GM21619 (cell line): ENCODE results near the gene WDPCP.
A peak's percentile ranks its signal among the peaks of the same experiment; 100 is the strongest.
"Not testable (repeated sequence)": the region's sequence is repeated elsewhere in the genome, so short reads cannot be mapped to it uniquely, and the experiment has no call there.

Experiments used
- ATAC-seq: cut with Tn5 transposase; IDR thresholded peaks from one replicate; pipeline ENCODE4 v1.9.1; 2021; ENCODE audit not compliant: unreplicated experiment

WDPCP gene

DNA sequence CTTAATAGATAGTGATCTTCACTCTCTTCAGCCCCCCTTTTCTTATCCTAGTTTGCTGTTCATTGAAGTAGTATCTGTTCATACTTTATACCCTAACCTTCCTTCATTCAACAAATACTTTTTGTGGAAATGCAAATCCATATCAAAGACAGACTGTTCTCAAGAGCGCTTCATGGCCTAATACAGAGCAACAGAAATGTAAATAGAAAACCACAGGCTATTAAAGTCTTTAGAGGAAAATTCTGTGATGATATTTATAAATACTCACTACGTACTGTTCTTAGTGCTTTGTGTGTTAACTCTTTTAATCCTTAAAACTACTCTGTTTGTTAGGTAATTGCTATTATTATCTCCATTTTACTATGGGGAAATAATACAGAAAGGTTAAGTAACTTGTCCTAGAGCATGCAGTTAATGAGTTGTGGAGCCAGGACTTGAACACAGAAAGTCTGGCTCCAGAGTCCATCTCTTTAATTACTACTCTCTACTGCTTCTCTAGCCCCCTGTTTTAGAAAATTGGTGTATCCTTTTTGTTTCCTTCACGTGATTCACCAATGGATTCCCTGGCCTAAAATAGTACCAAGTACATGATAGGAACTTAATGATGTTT is 3.4 kb upstream of the WDPCP start:
- no peak for ATAC-seq

DNA sequence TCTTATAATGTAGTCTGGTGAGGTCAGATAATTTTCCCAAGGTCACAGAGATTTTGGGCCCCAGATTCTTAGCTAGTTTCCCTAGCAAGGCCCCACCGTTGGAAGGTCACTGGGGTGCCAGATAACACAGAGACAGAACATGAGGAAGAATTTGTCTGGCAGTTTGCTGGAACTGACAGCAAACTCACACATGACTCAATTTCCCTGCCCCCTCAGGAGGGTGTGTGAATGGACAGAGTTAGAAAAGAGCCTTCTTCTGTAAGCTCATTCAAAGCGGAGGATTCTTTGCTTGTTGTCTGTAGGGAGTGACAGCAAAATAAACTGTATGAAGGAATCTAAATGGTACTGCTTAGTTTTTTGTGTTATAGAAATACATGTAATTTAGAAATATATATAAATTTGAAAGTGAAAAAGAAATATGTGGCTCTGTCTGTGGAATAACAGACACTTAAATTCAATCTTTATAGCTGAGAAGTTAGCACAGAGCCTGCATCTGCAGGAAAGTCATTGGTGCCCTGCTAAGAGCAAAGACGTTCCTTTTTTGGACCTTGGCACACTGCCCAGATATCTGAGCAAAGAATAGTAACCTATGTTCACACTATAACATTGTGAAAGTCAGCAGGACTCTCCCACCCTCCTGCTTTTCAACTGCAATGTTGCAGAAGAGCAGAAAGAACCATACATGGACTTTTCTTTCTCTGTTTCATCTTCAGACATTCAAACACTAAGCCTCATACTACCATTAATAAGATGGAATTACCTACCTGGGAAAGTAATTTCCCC is 2.5 kb upstream of the WDPCP start:
- no peak for ATAC-seq

DNA sequence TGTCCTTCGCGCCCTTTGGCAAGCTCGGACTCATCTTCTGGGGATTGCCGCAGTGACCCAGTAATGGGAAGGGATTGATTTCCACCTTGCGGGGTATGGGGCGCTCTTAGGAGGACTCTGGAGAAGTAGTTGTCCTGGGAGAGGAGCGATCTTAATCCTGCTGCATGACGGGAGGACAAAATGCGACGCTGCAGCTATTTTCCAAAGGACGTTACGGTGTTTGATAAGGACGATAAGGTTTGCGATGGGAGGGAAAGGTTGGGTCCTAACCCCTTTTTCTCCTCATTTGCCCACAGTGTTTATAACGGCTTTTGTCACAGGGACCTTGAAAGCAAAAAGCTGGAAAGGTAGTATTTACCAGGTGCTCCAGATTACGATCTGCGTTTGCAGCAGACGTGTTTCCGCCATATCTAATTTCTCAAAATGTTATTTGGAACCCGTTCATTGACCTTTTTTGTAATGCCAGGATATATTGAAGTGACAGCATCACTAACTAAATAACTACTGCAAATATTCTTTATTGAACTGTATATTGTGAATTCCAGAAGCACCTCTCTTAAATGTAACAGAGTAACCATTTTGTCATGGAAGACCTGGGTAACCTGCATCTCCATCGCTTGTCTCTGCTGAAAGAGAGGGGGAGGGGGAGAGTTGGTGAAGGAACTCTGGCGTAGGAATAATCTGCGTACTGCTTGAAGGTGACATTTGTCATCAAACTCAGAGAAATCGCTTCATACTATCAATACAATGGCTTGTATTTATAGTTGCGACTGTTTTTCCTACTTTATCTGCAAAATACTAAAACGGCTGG is 1.1 kb upstream of the WDPCP start:
- peak; percentile 10 for ATAC-seq

GRCh38 chr2:63587814-63588384 is 378 bp downstream of the WDPCP start:
- no peak for ATAC-seq

- no peak for ATAC-seq
Measured at GRCh38 chr2:63582873-63583272, 5.4 kb downstream of the WDPCP start.

DNA sequence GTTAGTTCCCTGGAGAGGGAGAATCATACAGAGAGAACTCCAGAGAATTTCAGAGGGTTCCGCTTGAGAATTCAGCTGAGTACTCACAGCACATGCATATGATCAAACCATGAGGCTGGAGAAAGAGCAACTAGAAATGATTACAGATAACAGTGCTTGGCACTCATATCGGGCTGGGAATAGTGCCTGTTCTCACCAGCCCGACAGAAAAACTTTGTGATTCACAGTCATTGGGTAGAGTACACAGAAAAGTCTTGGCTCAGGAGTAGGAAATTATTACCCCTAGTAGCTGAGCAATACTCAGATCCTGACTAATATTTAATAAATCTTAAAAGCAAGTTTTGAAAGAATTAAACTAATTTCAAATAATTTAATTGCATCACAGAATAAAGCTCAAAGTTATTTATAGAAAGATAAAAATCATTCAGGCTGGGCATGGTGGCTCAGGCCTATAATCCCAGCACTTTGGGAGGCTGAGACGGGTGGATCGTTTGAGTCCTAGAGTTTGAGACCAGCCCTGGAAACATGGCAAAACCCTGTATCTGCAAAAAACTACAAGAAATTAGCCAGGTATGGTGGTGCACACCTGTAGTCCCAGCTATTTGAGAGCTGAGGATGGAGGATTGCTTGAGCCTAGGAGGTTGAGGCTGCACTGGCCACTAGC is 6.8 kb downstream of the WDPCP start:
- no peak for ATAC-seq

- no peak for ATAC-seq
Measured at GRCh38 chr2:63580651-63581297, 7.5 kb downstream of the WDPCP start.

GRCh38 chr2:63578767-63579166 is 9.5 kb downstream of the WDPCP start:
- ATAC-seq: no peak

DNA sequence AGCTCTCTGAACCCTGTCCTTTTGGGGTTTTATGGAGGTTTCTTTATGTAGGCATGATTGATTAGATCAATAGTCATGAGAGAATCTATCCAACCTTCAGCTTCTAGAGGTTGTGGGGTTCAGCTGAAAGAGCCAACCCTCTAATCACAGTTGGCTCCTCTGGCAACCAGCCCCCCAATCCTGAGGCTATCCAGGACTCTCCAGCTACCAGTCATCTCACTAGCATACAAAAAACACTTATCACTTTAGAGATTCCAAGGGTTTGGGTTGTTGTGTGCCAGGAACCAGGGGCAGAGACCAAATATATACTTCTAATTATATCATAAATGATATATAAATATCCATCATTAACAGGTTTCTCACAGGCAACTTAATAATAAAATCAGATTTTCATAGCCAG is 11.7 kb downstream of the WDPCP start:
- no peak for ATAC-seq

GRCh38 chr2:63573726-63574345 is 14.4 kb downstream of the WDPCP start:
- ATAC-seq: not testable (repeated sequence)

- ATAC-seq: not testable (repeated sequence)
Measured at GRCh38 chr2:63573026-63573425, 15.3 kb downstream of the WDPCP start.

DNA sequence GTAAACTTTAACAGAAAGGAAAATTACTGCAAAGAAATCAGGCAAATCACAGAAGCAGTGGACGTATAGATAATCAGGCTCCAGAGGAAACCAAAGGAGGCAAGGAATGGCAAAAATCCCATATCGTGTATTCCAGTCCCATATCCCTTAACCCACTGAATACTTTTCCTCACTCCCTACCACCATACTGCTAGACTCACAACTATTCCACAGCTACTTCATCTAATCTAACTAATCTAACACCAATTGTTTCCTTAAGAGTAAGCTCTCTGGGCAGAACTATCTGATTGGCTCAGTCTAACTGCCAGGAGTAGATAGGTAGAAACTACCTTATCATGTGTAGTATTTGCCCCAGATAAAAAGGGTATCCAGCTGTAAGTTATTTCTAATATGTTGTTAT is 16.3 kb downstream of the WDPCP start:
- ATAC-seq: no peak

DNA sequence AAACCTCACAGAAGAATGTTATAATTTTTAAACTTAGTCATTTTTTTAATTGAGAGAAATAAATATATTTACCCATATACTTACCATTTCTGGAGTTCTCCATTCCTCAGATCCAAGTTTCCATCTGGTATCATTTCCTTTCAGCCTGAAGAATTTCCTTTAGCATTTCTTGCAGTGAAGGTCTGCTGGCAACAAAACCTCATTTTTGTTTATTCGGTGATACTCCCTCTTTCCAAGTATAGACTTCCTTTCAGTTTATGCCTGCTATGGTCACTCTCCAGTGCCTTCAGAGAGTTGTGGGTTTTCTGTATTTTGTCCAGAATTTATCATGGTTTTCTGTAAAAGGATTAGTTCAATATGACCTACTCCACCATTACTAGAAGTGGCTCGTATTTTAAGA is 17.0 kb downstream of the WDPCP start:
- no peak for ATAC-seq

GRCh38 chr2:63569740-63570139 is 18.5 kb downstream of the WDPCP start:
- peak; percentile 82 for ATAC-seq

- ATAC-seq: no peak
Measured at GRCh38 chr2:63562751-63563150, 25.5 kb downstream of the WDPCP start.

GRCh38 chr2:63558922-63559321 is 29.4 kb downstream of the WDPCP start:
- not testable (repeated sequence) for ATAC-seq

- ATAC-seq: not testable (repeated sequence)
Measured at GRCh38 chr2:63557819-63558218, 30.5 kb downstream of the WDPCP start.

GRCh38 chr2:63555931-63556330 is 32.3 kb downstream of the WDPCP start:
- no peak for ATAC-seq

DNA sequence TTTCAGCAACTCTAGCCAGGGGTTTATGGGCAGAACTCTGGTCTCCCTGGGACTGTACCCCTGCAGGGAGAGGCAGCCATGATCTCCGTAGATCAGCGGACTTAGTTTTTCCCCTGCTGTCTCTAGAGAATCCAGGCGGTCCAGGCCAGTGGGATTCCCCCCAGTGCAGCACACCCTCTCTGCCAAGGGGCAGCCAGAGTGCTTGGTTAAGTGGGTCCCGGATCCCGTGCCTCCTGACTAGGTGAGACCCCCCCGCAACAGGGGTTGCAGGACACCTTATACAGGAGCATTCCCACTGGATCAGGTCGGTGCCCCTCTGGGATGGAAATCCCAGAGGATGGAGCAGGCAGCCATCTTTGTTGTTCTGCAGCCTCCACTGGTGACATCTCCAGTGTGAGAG is 33.0 kb downstream of the WDPCP start:
- ATAC-seq: no peak

DNA sequence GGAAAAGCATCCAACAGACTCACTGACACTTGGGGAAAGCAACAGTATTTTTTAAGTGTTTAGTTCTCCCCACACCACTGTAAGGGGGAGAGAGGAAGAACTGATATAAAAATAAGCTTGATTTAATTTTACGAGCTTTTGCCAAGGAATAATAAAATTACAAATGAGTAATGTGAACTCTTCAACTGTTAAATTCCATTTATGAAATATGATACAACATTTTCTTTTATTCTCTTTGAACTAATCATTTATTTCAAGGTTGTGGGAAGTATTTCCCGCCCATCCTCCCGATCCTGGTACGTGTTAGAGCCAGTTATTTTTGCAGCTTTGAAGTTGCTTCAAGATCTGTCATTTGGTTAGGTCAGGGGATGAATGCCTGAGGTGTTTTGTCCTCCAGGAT is 35.2 kb downstream of the WDPCP start:
- no peak for ATAC-seq
